22Rv1 (cell line): ENCODE results near the gene KBTBD3.

ENCODE experiments used
- CTCF ChIP-seq: fragments of 450-650 bp; IDR thresholded peaks from 2 replicates; pipeline ENCODE4 v1.5.1; 2017; ENCODE audit warnings: mild to moderate bottlenecking
- ZFX ChIP-seq: fragments of 450-650 bp; IDR thresholded peaks from 2 replicates; pipeline ENCODE4 v1.6.1; 2017; ENCODE audit warnings: antibody characterized with exemption, borderline replicate concordance

- no peak for TF ChIP-seq CTCF
- no peak for TF ChIP-seq ZFX
Observed at GRCh38 chr11:106082096-106082495, 4.9 kb upstream of the KBTBD3 start.
